ENCODE results near the gene ITIH4.

The ITIH4 gene

DNA sequence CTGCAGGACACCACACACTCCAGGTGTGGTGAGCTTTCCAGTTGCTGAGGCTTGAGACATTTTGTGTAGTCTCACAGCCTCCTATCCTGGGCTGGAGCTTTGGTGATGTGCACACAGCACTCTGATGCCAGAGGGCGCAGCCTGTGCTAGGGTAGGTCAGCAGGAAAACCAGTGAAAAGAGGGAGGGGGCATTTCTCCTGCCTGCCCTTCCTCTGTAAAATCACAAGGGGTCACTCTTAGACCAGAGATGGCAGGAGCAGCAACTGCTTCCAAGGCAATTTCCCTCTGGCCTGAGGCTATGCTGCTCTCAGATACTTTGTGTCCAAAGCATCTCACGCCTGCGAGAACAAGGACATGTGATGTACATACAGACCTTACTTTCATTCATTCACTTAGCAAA lies 20.9 kb upstream of the ITIH4 start:
- TF ChIP-seq, protein P1, sequence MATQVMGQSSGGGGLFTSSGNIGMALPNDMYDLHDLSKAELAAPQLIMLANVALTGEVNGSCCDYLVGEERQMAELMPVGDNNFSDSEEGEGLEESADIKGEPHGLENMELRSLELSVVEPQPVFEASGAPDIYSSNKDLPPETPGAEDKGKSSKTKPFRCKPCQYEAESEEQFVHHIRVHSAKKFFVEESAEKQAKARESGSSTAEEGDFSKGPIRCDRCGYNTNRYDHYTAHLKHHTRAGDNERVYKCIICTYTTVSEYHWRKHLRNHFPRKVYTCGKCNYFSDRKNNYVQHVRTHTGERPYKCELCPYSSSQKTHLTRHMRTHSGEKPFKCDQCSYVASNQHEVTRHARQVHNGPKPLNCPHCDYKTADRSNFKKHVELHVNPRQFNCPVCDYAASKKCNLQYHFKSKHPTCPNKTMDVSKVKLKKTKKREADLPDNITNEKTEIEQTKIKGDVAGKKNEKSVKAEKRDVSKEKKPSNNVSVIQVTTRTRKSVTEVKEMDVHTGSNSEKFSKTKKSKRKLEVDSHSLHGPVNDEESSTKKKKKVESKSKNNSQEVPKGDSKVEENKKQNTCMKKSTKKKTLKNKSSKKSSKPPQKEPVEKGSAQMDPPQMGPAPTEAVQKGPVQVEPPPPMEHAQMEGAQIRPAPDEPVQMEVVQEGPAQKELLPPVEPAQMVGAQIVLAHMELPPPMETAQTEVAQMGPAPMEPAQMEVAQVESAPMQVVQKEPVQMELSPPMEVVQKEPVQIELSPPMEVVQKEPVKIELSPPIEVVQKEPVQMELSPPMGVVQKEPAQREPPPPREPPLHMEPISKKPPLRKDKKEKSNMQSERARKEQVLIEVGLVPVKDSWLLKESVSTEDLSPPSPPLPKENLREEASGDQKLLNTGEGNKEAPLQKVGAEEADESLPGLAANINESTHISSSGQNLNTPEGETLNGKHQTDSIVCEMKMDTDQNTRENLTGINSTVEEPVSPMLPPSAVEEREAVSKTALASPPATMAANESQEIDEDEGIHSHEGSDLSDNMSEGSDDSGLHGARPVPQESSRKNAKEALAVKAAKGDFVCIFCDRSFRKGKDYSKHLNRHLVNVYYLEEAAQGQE (IDR thresholded peaks at IDR 0.05; ENCODE audit: insufficient read depth in 1 of 2, low read depth in 2 of 2, low read length in 2 of 2), result no peak
- TF ChIP-seq FOXP2 (optimal IDR thresholded peaks at IDR 0.05; ENCODE audit: borderline replicate concordance, extremely low read depth, extremely low read length, insufficient read depth) (no peak), SIN3A (IDR thresholded peaks at IDR 0.05; ENCODE audit: borderline replicate concordance, insufficient read depth, low read length) (no peak), TAF1 (IDR thresholded peaks at IDR 0.05; ENCODE audit: borderline replicate concordance, insufficient read depth, low read length) (no peak), POLR2AphosphoS5 (IDR thresholded peaks at IDR 0.05; ENCODE audit: low read depth, low read length) (no peak)

DNA sequence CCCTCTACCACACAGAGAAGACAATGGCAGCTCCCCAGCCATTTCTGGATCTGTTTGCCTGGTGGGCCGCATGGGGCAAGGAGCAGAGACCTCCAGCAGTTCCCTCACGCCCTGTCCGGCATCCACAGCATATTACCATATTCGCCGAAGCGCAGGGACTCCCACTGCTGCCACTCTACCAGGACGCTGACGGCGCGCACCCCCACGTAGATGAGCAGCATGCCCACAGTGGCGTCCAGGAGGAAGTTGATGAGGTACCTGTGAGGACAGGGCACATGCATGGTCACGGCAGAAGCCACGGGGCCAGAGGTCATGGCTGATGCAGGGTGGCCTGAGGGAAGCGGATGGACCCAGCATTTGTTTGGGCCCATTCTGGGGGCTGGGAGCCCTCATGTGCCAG lies 19.2 kb upstream of the ITIH4 start:
- TF ChIP-seq POLR2AphosphoS5 (IDR thresholded peaks at IDR 0.05; ENCODE audit: low read depth, low read length) (no peak), FOXP2 (optimal IDR thresholded peaks at IDR 0.05; ENCODE audit: borderline replicate concordance, extremely low read depth, extremely low read length, insufficient read depth) (no peak)

DNA sequence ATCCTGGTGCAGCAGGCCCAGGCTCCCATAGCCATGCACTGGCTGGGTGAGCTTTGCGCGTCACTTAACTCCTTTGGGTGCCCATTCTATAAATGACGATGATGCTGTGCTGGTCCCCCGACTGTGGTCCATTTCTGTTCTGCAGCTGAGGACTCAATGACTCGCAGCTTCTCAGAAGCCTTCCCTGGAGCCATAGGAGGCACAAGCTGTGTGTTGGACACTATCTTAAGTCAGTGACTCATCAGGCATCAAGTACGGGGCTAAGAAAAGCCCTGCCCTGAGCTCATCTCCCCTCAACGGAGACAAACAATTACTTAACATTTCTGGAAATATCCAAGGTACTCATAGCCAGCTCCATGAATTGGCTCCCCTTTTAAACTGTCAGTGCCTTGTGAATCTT lies 18.1 kb upstream of the ITIH4 start:
- TF ChIP-seq, protein P1 (IDR thresholded peaks at IDR 0.05; ENCODE audit: insufficient read depth in 1 of 2, low read depth in 2 of 2, low read length in 2 of 2), result no peak
- TF ChIP-seq SIN3A (IDR thresholded peaks at IDR 0.05; ENCODE audit: borderline replicate concordance, insufficient read depth, low read length), result no peak
- TF ChIP-seq TAF1 (IDR thresholded peaks at IDR 0.05; ENCODE audit: borderline replicate concordance, insufficient read depth, low read length), result no peak
- TF ChIP-seq POLR2AphosphoS5 (IDR thresholded peaks at IDR 0.05; ENCODE audit: low read depth, low read length), result no peak
- no peak for TF ChIP-seq FOXP2 (optimal IDR thresholded peaks at IDR 0.05; ENCODE audit: borderline replicate concordance, extremely low read depth, extremely low read length, insufficient read depth)

DNA sequence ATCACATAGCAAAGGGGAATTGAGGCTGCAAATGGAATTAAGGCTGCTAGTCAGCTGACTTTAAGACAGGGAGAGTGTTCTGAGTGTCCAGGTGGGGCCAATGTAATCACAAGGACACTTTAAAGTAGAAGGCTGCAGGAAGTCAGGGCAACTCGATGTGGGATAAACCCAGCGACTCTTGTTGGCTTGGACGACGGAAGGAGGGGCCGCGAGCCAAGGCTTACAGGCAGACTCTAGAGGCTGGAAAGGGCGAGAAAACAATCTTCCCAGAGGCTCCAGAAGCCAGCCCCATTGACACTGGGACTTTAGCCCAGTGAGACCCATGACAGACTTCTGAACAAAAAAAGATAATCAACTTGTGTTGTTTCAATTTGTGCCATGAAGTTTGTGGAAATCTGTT lies 17.3 kb upstream of the ITIH4 start:
- TF ChIP-seq TAF1 (IDR thresholded peaks at IDR 0.05; ENCODE audit: borderline replicate concordance, insufficient read depth, low read length) (no peak), FOXP2 (optimal IDR thresholded peaks at IDR 0.05; ENCODE audit: borderline replicate concordance, extremely low read depth, extremely low read length, insufficient read depth) (no peak), SIN3A (IDR thresholded peaks at IDR 0.05; ENCODE audit: borderline replicate concordance, insufficient read depth, low read length) (no peak), POLR2AphosphoS5 (IDR thresholded peaks at IDR 0.05; ENCODE audit: low read depth, low read length) (no peak)
- TF ChIP-seq, protein P1 (IDR thresholded peaks at IDR 0.05; ENCODE audit: insufficient read depth in 1 of 2, low read depth in 2 of 2, low read length in 2 of 2), result no peak

DNA sequence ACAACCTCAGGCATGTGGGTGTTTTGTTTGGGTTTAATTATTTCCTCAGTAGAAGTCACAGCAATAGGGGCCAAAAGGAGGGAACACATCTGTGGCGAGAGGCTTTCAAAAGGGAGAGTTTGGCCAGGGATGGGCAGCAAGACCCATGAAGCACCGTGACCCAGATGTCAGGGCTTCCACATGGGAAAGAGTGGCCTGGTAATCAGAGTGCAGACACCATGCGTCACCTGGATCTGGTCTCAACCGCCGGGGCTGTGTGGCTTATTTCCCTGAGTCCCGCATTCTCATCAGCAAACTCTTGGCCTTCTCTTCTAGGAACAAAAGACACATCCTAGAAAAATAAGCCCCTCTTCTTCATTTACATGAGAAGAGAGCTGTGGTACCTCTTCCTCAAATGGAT lies 16.8 kb upstream of the ITIH4 start:
- TF ChIP-seq POLR2AphosphoS5 (IDR thresholded peaks at IDR 0.05; ENCODE audit: low read depth, low read length) (no peak), SIN3A (IDR thresholded peaks at IDR 0.05; ENCODE audit: borderline replicate concordance, insufficient read depth, low read length) (no peak), FOXP2 (optimal IDR thresholded peaks at IDR 0.05; ENCODE audit: borderline replicate concordance, extremely low read depth, extremely low read length, insufficient read depth) (no peak)

DNA sequence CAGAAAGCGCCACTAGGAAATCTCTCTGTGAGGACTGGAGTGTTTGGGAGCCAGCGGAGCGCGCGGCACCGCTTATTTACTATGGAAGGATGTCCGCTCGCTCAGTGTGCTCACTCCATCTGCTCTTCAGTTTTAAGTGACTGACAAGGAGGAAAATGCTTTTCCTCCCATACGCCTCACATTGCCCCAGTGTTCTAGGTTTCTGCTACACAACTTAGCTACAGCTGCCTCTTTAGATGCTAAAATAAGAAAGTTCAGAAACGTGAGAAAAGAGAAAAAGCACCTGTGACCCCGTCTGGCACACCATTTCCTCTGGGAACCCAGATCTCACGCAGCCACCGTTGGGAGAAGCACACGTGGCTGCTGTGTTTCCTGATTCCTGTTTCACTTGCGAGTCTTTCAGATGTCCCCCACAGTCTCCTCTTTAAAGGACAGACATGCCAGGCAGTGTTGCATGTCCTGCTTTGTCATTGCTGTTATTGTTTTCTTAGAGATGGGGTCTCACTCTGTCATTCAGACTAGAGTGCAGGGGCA lies 16.0 kb upstream of the ITIH4 start:
- TF ChIP-seq SIN3A (IDR thresholded peaks at IDR 0.05; ENCODE audit: borderline replicate concordance, insufficient read depth, low read length), result no peak
- TF ChIP-seq, protein P1 (IDR thresholded peaks at IDR 0.05; ENCODE audit: insufficient read depth in 1 of 2, low read depth in 2 of 2, low read length in 2 of 2), result no peak
- TF ChIP-seq POLR2AphosphoS5 (IDR thresholded peaks at IDR 0.05; ENCODE audit: low read depth, low read length), result no peak
- TF ChIP-seq FOXP2 (optimal IDR thresholded peaks at IDR 0.05; ENCODE audit: borderline replicate concordance, extremely low read depth, extremely low read length, insufficient read depth), result no peak
- TF ChIP-seq TAF1 (IDR thresholded peaks at IDR 0.05; ENCODE audit: borderline replicate concordance, insufficient read depth, low read length), result no peak

Measured in PFSK-1 (cell line).